ENCODE results near the gene ABCF1.

ABCF1 gene

GRCh38 chr6:30615958-30616810 is 44.9 kb downstream of the ABCF1 start:
- Mint-ChIP-seq H3K36me3 (ENCODE audit: low read depth) (peaks cover 62% of the 10 kb centered on the region), H3K9me3 (no peaks in the 10 kb centered on the region), H3K27ac (peak overlapping the region; percentile 97), H3K4me3 (peak overlapping the region; percentile 91), H3K27me3 (ENCODE audit: low read depth) (peaks cover 5% of the 10 kb centered on the region), H3K4me1 (ENCODE audit: low read depth) (peaks cover 39% of the 10 kb centered on the region)
- no peak for DNase-seq (ENCODE audit: low spot score)

- H3K27me3 Mint-ChIP-seq (ENCODE audit: low read depth): peaks cover 5% of the 10 kb centered on the region
- DNase-seq (ENCODE audit: low spot score): peak; percentile 99
- peaks cover 58% of the 10 kb centered on the region for H3K36me3 Mint-ChIP-seq (ENCODE audit: low read depth)
- peak within 1 kb of the TSS; percentile 97 for H3K27ac Mint-ChIP-seq
- H3K4me1 Mint-ChIP-seq (ENCODE audit: low read depth): peaks cover 31% of the 10 kb centered on the region
- peak within 1 kb of the TSS; percentile 91 for H3K4me3 Mint-ChIP-seq
- no peaks in the 10 kb centered on the region for H3K9me3 Mint-ChIP-seq
Measured at GRCh38 chr6:30616811-30617564, 45.7 kb downstream of the ABCF1 start, which contains the start of gene PPP1R10. TSS of gene PPP1R10 (minus strand) at chr6:30617243. CDS start at chr6:30609944, 7,299 bp downstream.

- peak; percentile 96 for DNase-seq (ENCODE audit: low spot score)
- Mint-ChIP-seq H3K4me1 (ENCODE audit: low read depth) (peaks cover 27% of the 10 kb centered on the region), H3K4me3 (peak within 1 kb of the TSS; percentile 91), H3K36me3 (ENCODE audit: low read depth) (peaks cover 58% of the 10 kb centered on the region), H3K9me3 (no peaks in the 10 kb centered on the region), H3K27me3 (ENCODE audit: low read depth) (peaks cover 5% of the 10 kb centered on the region), H3K27ac (peak within 1 kb of the TSS; percentile 97)
Measured at GRCh38 chr6:30617565-30618269, 46.5 kb downstream of the ABCF1 start, which contains the start of gene MRPS18B. TSS of gene MRPS18B (plus strand) at chr6:30617840. CDS start at chr6:30617866, 26 bp downstream.

- no peak for DNase-seq (ENCODE audit: low spot score)
- peak overlapping the region; percentile 91 for H3K4me3 Mint-ChIP-seq
- H3K9me3 Mint-ChIP-seq: no peaks in the 10 kb centered on the region
Measured at GRCh38 chr6:30618270-30618797, 47.1 kb downstream of the ABCF1 start.

GRCh38 chr6:30619561-30619960 is 48.3 kb downstream of the ABCF1 start:
- Mint-ChIP-seq H3K9me3 (no peaks in the 10 kb centered on the region), H3K36me3 (ENCODE audit: low read depth) (peaks cover 50% of the 10 kb centered on the region), H3K4me3 (peak overlapping the region; percentile 91), H3K4me1 (ENCODE audit: low read depth) (peaks cover 15% of the 10 kb centered on the region), H3K27me3 (ENCODE audit: low read depth) (peaks cover 5% of the 10 kb centered on the region), H3K27ac (peak overlapping the region; percentile 97)
- DNase-seq (ENCODE audit: low spot score): no peak

More at GRCh38 chr6:30618270-30618797, 47.1 kb downstream of the ABCF1 start:
- H3K27me3 Mint-ChIP-seq (ENCODE audit: low read depth): peaks cover 5% of the 10 kb centered on the region
- peaks cover 25% of the 10 kb centered on the region for H3K4me1 Mint-ChIP-seq (ENCODE audit: low read depth)
- peak overlapping the region; percentile 97 for H3K27ac Mint-ChIP-seq
- H3K36me3 Mint-ChIP-seq (ENCODE audit: low read depth): peaks cover 58% of the 10 kb centered on the region

- H3K27me3 Mint-ChIP-seq (ENCODE audit: low read depth): no peaks in the 10 kb centered on the region
- no peaks in the 10 kb centered on the region for H3K9me3 Mint-ChIP-seq
- peaks cover 45% of the 10 kb centered on the region for H3K36me3 Mint-ChIP-seq (ENCODE audit: low read depth)
- H3K27ac Mint-ChIP-seq: peak overlapping the region; percentile 99
- peaks cover 22% of the 10 kb centered on the region for H3K4me1 Mint-ChIP-seq (ENCODE audit: low read depth)
- no peak for DNase-seq (ENCODE audit: low spot score)
- peak overlapping the region; percentile 98 for H3K4me3 Mint-ChIP-seq
Measured at GRCh38 chr6:30625511-30625910, 54.3 kb downstream of the ABCF1 start.

GRCh38 chr6:30626484-30627366 is 55.5 kb downstream of the ABCF1 start, which contains the start of gene ATAT1:
TSS of gene ATAT1 (plus strand) at chr6:30626874.
- Mint-ChIP-seq H3K4me1 (ENCODE audit: low read depth) (peaks cover 22% of the 10 kb centered on the region), H3K36me3 (ENCODE audit: low read depth) (peaks cover 47% of the 10 kb centered on the region), H3K27ac (peak within 1 kb of the TSS; percentile 99), H3K27me3 (ENCODE audit: low read depth) (no peaks in the 10 kb centered on the region), H3K4me3 (peak within 1 kb of the TSS; percentile 98), H3K9me3 (no peaks in the 10 kb centered on the region)
- peak; percentile 84 for DNase-seq (ENCODE audit: low spot score)

- H3K27ac Mint-ChIP-seq: no peak overlapping the region
- no peak overlapping the region for H3K4me3 Mint-ChIP-seq
- no peaks in the 10 kb centered on the region for H3K9me3 Mint-ChIP-seq
- H3K36me3 Mint-ChIP-seq (ENCODE audit: low read depth): peaks cover 21% of the 10 kb centered on the region
- H3K27me3 Mint-ChIP-seq (ENCODE audit: low read depth): no peaks in the 10 kb centered on the region
- H3K4me1 Mint-ChIP-seq (ENCODE audit: low read depth): peaks cover 1% of the 10 kb centered on the region
- DNase-seq (ENCODE audit: low spot score): no peak
Measured at GRCh38 chr6:30635834-30636233, 64.6 kb downstream of the ABCF1 start.

- H3K4me3 Mint-ChIP-seq: no peak overlapping the region
- no peaks in the 10 kb centered on the region for H3K9me3 Mint-ChIP-seq
- DNase-seq (ENCODE audit: low spot score): no peak
- H3K27ac Mint-ChIP-seq: no peak overlapping the region
- peaks cover 11% of the 10 kb centered on the region for H3K4me1 Mint-ChIP-seq (ENCODE audit: low read depth)
- peaks cover 5% of the 10 kb centered on the region for H3K36me3 Mint-ChIP-seq (ENCODE audit: low read depth)
- H3K27me3 Mint-ChIP-seq (ENCODE audit: low read depth): no peaks in the 10 kb centered on the region
Measured at GRCh38 chr6:30640481-30640880, 69.2 kb downstream of the ABCF1 start.

GRCh38 chr6:30641048-30641447 is 69.8 kb downstream of the ABCF1 start:
- H3K4me3 Mint-ChIP-seq: no peak overlapping the region
- DNase-seq (ENCODE audit: low spot score): no peak
- H3K36me3 Mint-ChIP-seq (ENCODE audit: low read depth): peaks cover 6% of the 10 kb centered on the region
- H3K4me1 Mint-ChIP-seq (ENCODE audit: low read depth): peaks cover 17% of the 10 kb centered on the region
- no peaks in the 10 kb centered on the region for H3K27me3 Mint-ChIP-seq (ENCODE audit: low read depth)
- no peaks in the 10 kb centered on the region for H3K9me3 Mint-ChIP-seq
- H3K27ac Mint-ChIP-seq: peak overlapping the region; percentile 71
